HepG2 (cell line): ENCODE results near the gene CAPZB. TPM values are rescaled to one million over a fixed set of nuclear protein-coding genes. Genes with fewer than 3 reads are reported as not detected.

Experiments used
- BCL6 ChIP-seq: IDR thresholded peaks from 2 replicates; pipeline ENCODE4 v1.6.1; 2016; ENCODE audit warnings: missing genetic modification reagents, missing compliant biosample characterization
- CHD2 ChIP-seq: IDR thresholded peaks from 2 replicates; pipeline ENCODE4 v1.6.1; 2011; ENCODE audit warnings: low read depth, low read length, improper control_type of control experiment
- FLYWCH1 ChIP-seq: sonication (generic); formaldehyde crosslinking; IDR thresholded peaks from 2 replicates; pipeline ENCODE4 v1.8.1; 2023; ENCODE audit warnings: mild to moderate bottlenecking, missing genetic modification reagents
- ISL2 ChIP-seq: sonication (generic); formaldehyde crosslinking; IDR thresholded peaks from 2 replicates; pipeline ENCODE4 v1.5.0; 2020; ENCODE audit warnings: missing genetic modification reagents
- LCORL ChIP-seq, 2 experiments: fragments of 450-650 bp in 1 of 2; sonication (generic) in 1 of 2; formaldehyde crosslinking in 1 of 2; IDR thresholded peaks; 2 replicates each; pipeline versions ENCODE4 v1.5.0 to v1.6.1; 2017 to 2020; ENCODE audit warnings: antibody characterized with exemption in 1 of 2, missing genetic modification reagents in 1 of 2
- MTA3 ChIP-seq: sonication (generic); formaldehyde crosslinking; IDR thresholded peaks from 2 replicates; pipeline ENCODE4 v1.4.0; 2020; ENCODE audit warnings: missing genetic modification reagents
- NFRKB ChIP-seq: fragments of 450-650 bp; IDR thresholded peaks from 2 replicates; pipeline ENCODE4 v1.6.1; 2017
- NRL ChIP-seq: sonication (generic); formaldehyde crosslinking; IDR thresholded peaks from 2 replicates; pipeline ENCODE4 v1.5.0; 2020; ENCODE audit warnings: missing genetic modification reagents, mild to moderate bottlenecking, moderate library complexity, borderline replicate concordance
- ONECUT2 ChIP-seq: sonication (generic); formaldehyde crosslinking; IDR thresholded peaks from 2 replicates; pipeline ENCODE4 v1.4.0; 2020; ENCODE audit warnings: missing genetic modification reagents
- RARA ChIP-seq: IDR thresholded peaks from 2 replicates; pipeline ENCODE4 v1.6.1; 2016; ENCODE audit warnings: missing genetic modification reagents, missing compliant biosample characterization
- RFXAP ChIP-seq: sonication (generic); formaldehyde crosslinking; IDR thresholded peaks from 2 replicates; pipeline ENCODE4 v1.4.0; 2020; ENCODE audit warnings: missing genetic modification reagents, borderline replicate concordance
- SMAD1 ChIP-seq: sonication (generic); formaldehyde crosslinking; IDR thresholded peaks from 2 replicates; pipeline ENCODE4 v1.4.0; 2020; ENCODE audit warnings: missing genetic modification reagents, low read depth, mild to moderate bottlenecking, borderline replicate concordance
- TBL1XR1 ChIP-seq: fragments of 150-350 bp; IDR thresholded peaks from 2 replicates; pipeline ENCODE4 v1.6.1; 2014; ENCODE audit warnings: borderline replicate concordance, low read length; ENCODE audit not compliant: partially characterized antibody
- ZNF121 ChIP-seq: sonication (generic); formaldehyde crosslinking; IDR thresholded peaks from 2 replicates; pipeline ENCODE4 v1.5.0; 2020; ENCODE audit warnings: mild to moderate bottlenecking, missing genetic modification reagents
- ZNF235 ChIP-seq: sonication (generic); formaldehyde crosslinking; IDR thresholded peaks from 2 replicates; pipeline ENCODE4 v1.8.1; 2023; ENCODE audit warnings: mild to moderate bottlenecking, missing genetic modification reagents, borderline replicate concordance
- ZNF367 ChIP-seq: sonication (generic); formaldehyde crosslinking; IDR thresholded peaks from 2 replicates; pipeline ENCODE4 v1.4.0; 2020; ENCODE audit warnings: missing genetic modification reagents, borderline replicate concordance
- ZNF563 ChIP-seq: sonication (generic); formaldehyde crosslinking; IDR thresholded peaks from 2 replicates; pipeline ENCODE4 v1.8.0; 2022; ENCODE audit warnings: mild to moderate bottlenecking, moderate library complexity, missing genetic modification reagents
- ZNF776 ChIP-seq: sonication (generic); formaldehyde crosslinking; IDR thresholded peaks from 2 replicates; pipeline ENCODE4 v1.4.0; 2020; ENCODE audit warnings: mild to moderate bottlenecking, missing genetic modification reagents
- polyA plus RNA-seq, 8 experiments: library from polyadenylated mRNA; depleted of rRNA in 3 of 8; stranded (reverse) in 7 of 8; unstranded in 1 of 8; fragments of >200 nt; fragmentation: Illumina TruSeq in 4 of 8; extraction: Trizol in 4 of 8; gene quantifications; 2 replicates each; pipeline versions ENCODE4 v1.2.1 to v1.2.3, GENCODE V29; 2011 to 2016; ENCODE audit warnings: low read depth in 4 of 8, missing spikeins in 1 of 8, mixed read lengths in 1 of 8; ENCODE audit not compliant: insufficient read depth in 1 of 8
- total RNA-seq, 5 experiments: library from RNA; depleted of rRNA; stranded (reverse); fragments of >200 nt; fragmentation: Illumina TruSeq; extraction: Trizol; gene quantifications; 2 replicates each; pipeline ENCODE4 v1.2.3, GENCODE V29; 2016; ENCODE audit warnings: low read depth in 1 of 5
- TF ChIP-seq, protein P1 (sequence below): sonication (generic); formaldehyde crosslinking; IDR thresholded peaks from 2 replicates; pipeline ENCODE4 v1.8.1; 2022; ENCODE audit warnings: low read depth, mild to moderate bottlenecking, missing genetic modification reagents
- TF ChIP-seq, protein P2 (sequence below): sonication (generic); formaldehyde crosslinking; conservative IDR thresholded peaks from 2 replicates; pipeline ENCODE4 v1.8.1; 2023; ENCODE audit warnings: missing genetic modification reagents
- TF ChIP-seq, protein P3 (sequence below): sonication (generic); formaldehyde crosslinking; IDR thresholded peaks from 2 replicates; pipeline ENCODE4 v1.4.0; 2020; ENCODE audit warnings: mild to moderate bottlenecking, missing genetic modification reagents
- TF ChIP-seq, protein P4 (sequence below): sonication (generic); formaldehyde crosslinking; IDR thresholded peaks from 2 replicates; pipeline ENCODE4 v1.5.1; 2020; ENCODE audit warnings: missing genetic modification reagents, mild to moderate bottlenecking, borderline replicate concordance

The CAPZB gene
- total and polyA plus RNA-seq, 2 of the 13 experiments (the other 11 are each of a cell fraction or from before 2014, with no cell fraction given) = 58.9 to 76.9 TPM

DNA sequence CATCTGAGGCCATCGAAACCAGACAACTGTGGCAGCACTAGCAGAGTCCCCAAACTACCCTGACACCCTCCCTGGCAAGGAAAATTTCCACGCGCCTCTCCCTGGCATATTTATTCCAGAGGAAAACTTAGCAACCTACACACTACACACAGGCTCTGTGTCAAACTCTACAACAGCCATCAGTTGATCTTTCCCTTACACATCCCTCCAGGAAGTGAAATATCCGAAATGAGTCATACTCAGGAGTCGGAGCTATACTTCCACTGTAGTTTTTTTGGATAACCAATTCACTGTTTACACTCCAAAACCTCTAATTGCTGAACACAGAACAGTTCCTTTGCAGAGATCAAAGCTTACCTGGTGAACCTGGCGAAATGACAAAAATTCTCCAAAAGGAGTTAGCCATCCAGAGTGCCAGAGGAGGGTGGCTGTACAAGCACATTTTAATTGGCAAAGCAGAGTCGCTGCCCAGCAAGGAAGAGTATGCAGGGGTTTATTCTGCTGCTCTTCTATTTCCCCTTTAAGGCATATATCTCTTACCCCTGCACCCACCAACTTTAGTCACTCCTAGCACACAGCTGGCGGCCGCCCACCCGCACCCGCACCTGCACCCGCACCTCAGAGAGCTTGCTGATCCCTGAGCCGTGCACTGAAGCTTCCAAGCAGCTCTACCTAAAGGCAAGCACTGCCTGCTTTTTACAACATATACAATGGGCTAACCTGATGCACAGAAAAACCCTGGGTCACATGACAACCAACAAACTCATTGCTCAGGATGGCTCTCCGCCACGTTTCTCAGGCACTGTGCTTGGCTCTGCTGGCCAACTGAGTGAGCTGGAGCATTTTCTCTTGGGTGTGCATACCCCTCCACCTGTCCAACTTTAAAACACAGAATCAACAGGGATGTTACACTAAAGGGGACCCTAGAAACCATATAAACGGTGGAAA is 54.9 kb downstream of the CAPZB start (continued):
- TF ChIP-seq, protein P1, sequence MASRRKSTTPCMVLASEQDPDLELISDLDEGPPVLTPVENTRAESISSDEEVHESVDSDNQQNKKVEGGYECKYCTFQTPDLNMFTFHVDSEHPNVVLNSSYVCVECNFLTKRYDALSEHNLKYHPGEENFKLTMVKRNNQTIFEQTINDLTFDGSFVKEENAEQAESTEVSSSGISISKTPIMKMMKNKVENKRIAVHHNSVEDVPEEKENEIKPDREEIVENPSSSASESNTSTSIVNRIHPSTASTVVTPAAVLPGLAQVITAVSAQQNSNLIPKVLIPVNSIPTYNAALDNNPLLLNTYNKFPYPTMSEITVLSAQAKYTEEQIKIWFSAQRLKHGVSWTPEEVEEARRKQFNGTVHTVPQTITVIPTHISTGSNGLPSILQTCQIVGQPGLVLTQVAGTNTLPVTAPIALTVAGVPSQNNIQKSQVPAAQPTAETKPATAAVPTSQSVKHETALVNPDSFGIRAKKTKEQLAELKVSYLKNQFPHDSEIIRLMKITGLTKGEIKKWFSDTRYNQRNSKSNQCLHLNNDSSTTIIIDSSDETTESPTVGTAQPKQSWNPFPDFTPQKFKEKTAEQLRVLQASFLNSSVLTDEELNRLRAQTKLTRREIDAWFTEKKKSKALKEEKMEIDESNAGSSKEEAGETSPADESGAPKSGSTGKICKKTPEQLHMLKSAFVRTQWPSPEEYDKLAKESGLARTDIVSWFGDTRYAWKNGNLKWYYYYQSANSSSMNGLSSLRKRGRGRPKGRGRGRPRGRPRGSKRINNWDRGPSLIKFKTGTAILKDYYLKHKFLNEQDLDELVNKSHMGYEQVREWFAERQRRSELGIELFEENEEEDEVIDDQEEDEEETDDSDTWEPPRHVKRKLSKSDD (CRISPR knock-in tag) = no peak
- TF ChIP-seq ZNF563 (CRISPR knock-in tag) = no peak
- peak; percentile 82; the same call in 1 of the 2 replicates for TF ChIP-seq LCORL (IDR thresholded peaks at IDR 0.05)
- peak; percentile 98 for TF ChIP-seq LCORL (CRISPR knock-in tag; IDR thresholded peaks at IDR 0.05)
- TF ChIP-seq ISL2 (CRISPR knock-in tag) = peak; percentile 78
- TF ChIP-seq CHD2 = no peak
- no peak for TF ChIP-seq ZNF367 (CRISPR knock-in tag)
- peak; percentile 59 for TF ChIP-seq RARA
- TF ChIP-seq ZNF235 (CRISPR knock-in tag) = no peak
- TF ChIP-seq MTA3 = no peak
- no peak for TF ChIP-seq ONECUT2
- TF ChIP-seq RFXAP (CRISPR knock-in tag) = no peak
- no peak for TF ChIP-seq SMAD1 (CRISPR knock-in tag)
- no peak for TF ChIP-seq NRL (CRISPR knock-in tag)
- TF ChIP-seq TBL1XR1 = no peak
- TF ChIP-seq ZNF121 = no peak
- TF ChIP-seq, protein P2, sequence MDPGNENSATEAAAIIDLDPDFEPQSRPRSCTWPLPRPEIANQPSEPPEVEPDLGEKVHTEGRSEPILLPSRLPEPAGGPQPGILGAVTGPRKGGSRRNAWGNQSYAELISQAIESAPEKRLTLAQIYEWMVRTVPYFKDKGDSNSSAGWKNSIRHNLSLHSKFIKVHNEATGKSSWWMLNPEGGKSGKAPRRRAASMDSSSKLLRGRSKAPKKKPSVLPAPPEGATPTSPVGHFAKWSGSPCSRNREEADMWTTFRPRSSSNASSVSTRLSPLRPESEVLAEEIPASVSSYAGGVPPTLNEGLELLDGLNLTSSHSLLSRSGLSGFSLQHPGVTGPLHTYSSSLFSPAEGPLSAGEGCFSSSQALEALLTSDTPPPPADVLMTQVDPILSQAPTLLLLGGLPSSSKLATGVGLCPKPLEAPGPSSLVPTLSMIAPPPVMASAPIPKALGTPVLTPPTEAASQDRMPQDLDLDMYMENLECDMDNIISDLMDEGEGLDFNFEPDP = no peak
- TF ChIP-seq, protein P3, sequence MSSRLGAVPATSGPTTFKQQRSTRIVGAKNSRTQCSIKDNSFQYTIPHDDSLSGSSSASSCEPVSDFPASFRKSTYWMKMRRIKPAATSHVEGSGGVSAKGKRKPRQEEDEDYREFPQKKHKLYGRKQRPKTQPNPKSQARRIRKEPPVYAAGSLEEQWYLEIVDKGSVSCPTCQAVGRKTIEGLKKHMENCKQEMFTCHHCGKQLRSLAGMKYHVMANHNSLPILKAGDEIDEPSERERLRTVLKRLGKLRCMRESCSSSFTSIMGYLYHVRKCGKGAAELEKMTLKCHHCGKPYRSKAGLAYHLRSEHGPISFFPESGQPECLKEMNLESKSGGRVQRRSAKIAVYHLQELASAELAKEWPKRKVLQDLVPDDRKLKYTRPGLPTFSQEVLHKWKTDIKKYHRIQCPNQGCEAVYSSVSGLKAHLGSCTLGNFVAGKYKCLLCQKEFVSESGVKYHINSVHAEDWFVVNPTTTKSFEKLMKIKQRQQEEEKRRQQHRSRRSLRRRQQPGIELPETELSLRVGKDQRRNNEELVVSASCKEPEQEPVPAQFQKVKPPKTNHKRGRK = no peak
- no peak for TF ChIP-seq FLYWCH1 (CRISPR knock-in tag)
- TF ChIP-seq BCL6 (CRISPR knock-in tag) = peak; percentile 62
- TF ChIP-seq ZNF776 (CRISPR knock-in tag) = no peak
- TF ChIP-seq, protein P4, sequence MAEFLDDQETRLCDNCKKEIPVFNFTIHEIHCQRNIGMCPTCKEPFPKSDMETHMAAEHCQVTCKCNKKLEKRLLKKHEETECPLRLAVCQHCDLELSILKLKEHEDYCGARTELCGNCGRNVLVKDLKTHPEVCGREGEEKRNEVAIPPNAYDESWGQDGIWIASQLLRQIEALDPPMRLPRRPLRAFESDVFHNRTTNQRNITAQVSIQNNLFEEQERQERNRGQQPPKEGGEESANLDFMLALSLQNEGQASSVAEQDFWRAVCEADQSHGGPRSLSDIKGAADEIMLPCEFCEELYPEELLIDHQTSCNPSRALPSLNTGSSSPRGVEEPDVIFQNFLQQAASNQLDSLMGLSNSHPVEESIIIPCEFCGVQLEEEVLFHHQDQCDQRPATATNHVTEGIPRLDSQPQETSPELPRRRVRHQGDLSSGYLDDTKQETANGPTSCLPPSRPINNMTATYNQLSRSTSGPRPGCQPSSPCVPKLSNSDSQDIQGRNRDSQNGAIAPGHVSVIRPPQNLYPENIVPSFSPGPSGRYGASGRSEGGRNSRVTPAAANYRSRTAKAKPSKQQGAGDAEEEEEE (CRISPR knock-in tag) = no peak
- no peak for TF ChIP-seq NFRKB
